Measurements from ENCODE around the gene ANKRD28. TPM values are rescaled to one million over a fixed set of nuclear protein-coding genes. Genes with fewer than 3 reads are reported as not detected.
A peak's percentile ranks its signal among the peaks of the same experiment; 100 is the strongest.

Gene ANKRD28
- total RNA-seq (2012; rRNA removed) (211 and 223 TPM in 2 replicates), polyA plus RNA-seq (2012; rRNA removed) (39.2 and 52.6 TPM in 2 replicates), Bru-seq, nascent RNA (percentile 98 among the genes with signal in this experiment), BruChase-seq, experiment 1, labeled RNA remaining after a 6-hour chase (percentile 91 among the genes with signal in this experiment), BruChase-seq, experiment 2, labeled RNA remaining after a 2-hour chase (percentile 92 among the genes with signal in this experiment)
- polyA plus RNA-seq (2012; cell fraction: cytosol; rRNA removed): 14.2 and 22.7 TPM in 2 replicates
- 23.2 and 164 TPM in 2 replicates for polyA plus RNA-seq (2012; cell fraction: nucleus; rRNA removed; ENCODE audit: low replicate concordance)
- long read RNA-seq, full-length matches to known transcripts: 17 of 53 reads
- long read RNA-seq, partial matches to known transcripts: 11 of 53 reads
- long read RNA-seq, other reads (novel, unspliced or antisense): 25 of 53 reads

DNA sequence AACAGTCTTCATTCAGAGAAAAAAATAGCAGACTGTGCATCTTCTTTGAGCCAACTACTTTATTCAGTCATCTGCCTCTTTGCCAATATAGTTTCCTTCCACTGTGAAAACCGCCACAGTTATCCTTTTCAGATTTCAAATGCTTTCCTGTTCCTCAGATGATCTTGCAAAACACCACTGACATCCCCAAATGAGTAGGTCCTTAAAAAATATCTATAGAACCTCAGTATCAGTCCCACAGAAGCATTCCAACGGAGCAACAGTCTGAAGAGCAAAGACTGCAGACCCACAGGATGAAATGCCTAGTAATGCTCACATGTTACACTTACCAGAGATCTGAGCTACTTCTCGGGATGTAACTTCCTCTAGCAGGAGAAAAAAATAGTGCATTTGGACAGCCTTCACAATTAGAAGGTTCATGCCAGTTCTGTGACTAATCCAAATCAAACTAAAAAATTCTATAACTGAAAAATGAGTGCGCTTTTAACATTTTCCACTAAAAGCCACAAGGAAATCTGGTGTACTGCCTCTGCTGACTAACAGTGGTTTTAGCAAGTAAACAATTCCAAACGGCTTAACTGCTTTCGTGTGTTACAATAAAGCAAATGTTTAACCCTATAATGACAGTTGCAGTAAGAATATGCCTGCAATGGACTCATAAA is at the start of gene ANKRD28:
ANKRD28 (minus strand) TSS at position 338 of the 662 bp plus-strand sequence. CDS start 1,458 bp downstream, outside the sequence.
- 0% methylated on average over 2 of the region's 6 CpGs; no CpG with 5 or more reads in 1 of the 2 experiments for WGBS, 2 experiments (ENCODE audit: extremely low coverage in 2 of 2, insufficient read length in 1 of 2)
- Histone ChIP-seq H3K4me3 (ENCODE audit: insufficient read depth, low read depth, low read length) (peak within 1 kb of the TSS; percentile 80), H3K18ac (ENCODE audit: low read depth, low read length) (peak within 1 kb of the TSS; percentile 97), H4K5ac (ENCODE audit: low read depth, low read length) (peak within 1 kb of the TSS; percentile 97), H2AFZ (replicated peaks; ENCODE audit: low read length, poor library complexity) (no peak within 1 kb of the TSS), H3K79me1 (ENCODE audit: low read depth in 1 of 2, low read length in 2 of 2) (peaks cover 14 to 24% of the 10 kb centered on the region in 2 experiments; a peak in 3 of 4 replicates), H3K9me1 (ENCODE audit: insufficient read depth, low read length) (no peaks in the 10 kb centered on the region), H4K20me1 (ENCODE audit: insufficient read depth, low read length) (no peaks in the 10 kb centered on the region), H3K23ac (ENCODE audit: low read depth, low read length) (peak within 1 kb of the TSS; percentile 99), H3K4me1 (ENCODE audit: control insufficient read depth, insufficient read depth, low read length) (peaks cover 4% of the 10 kb centered on the region; the same call in 1 of the 2 replicates), H4K8ac (ENCODE audit: low read depth in 2 of 2, low read length in 2 of 2) (peak within 1 kb of the TSS; percentile 42 to 91), H3K27ac (ENCODE audit: insufficient read depth, low read length) (peak within 1 kb of the TSS; percentile 99), H3K27me3 (ENCODE audit: control insufficient read depth, insufficient read depth, low read length) (no peaks in the 10 kb centered on the region), H3K4ac (ENCODE audit: low read depth, low read length) (peak within 1 kb of the TSS; percentile 100), H3K36me3 (ENCODE audit: control insufficient read depth, insufficient read depth, low read length) (peaks cover 1% of the 10 kb centered on the region), H2BK120ac (ENCODE audit: low read depth, low read length) (peak within 1 kb of the TSS; percentile 98), H2BK20ac (ENCODE audit: low read depth, low read length) (peak within 1 kb of the TSS; percentile 96), H2AK9ac (replicated peaks; ENCODE audit: low read depth, low read length, poor library complexity) (peak within 1 kb of the TSS; percentile 88), H2BK15ac (ENCODE audit: low read depth, low read length) (peak within 1 kb of the TSS; percentile 78; the same call in 2 of the 3 replicates), H4K91ac (ENCODE audit: insufficient read depth, low read depth, low read length) (peak within 1 kb of the TSS; percentile 97), H3K56ac (ENCODE audit: extremely low read depth, insufficient read depth, low read length) (peak within 1 kb of the TSS; percentile 99), H2AK5ac (ENCODE audit: low read depth, low read length) (peak within 1 kb of the TSS; percentile 99), H3K14ac (replicated peaks; ENCODE audit: low read depth, low read length) (peak within 1 kb of the TSS; percentile 99), H2BK5ac (ENCODE audit: low read depth, low read length, poor library complexity, severe bottlenecking) (peak within 1 kb of the TSS; percentile 100), H3K4me2 (ENCODE audit: low read depth, low read length) (peak within 1 kb of the TSS; percentile 97), H3K9ac (ENCODE audit: low read depth, low read length) (peak within 1 kb of the TSS; percentile 100), H3K9me3 (ENCODE audit: control insufficient read depth, insufficient read depth, low read length) (no peaks in the 10 kb centered on the region)
- BruUV-seq (replicated peaks): no TSS peak
- intact Hi-C loops (cut with micrococcal nuclease): loop anchor here (2.0 to 5.0 kb wide), 2 partner anchors 29 to 165 kb away; no protein-coding TSS in a partner anchor
- peak; percentile 78 for ATAC-seq (ENCODE audit: low read depth)
- dilution Hi-C loops (cut with HindIII; ENCODE audit: low sequenced_read_pairs, unreplicated experiment): no loop called here
- POLR2A ChIA-PET (ENCODE audit: unreplicated experiment): interaction anchor here (0.5 to 1.7 kb wide), 8 partner anchors 10 to 206 kb away, joined by 3 to 8 read pairs (median 4); no protein-coding TSS in a partner anchor
- CTCF ChIA-PET: interaction anchor here (0.6 to 1.5 kb wide), 3 partner anchors 30 to 1479 kb away, joined by 3 to 5 read pairs (median 3); no protein-coding TSS in a partner anchor
- DNase-seq: peak; percentile 98
- in situ Hi-C loops (cut with MboI; ENCODE audit: low sequenced_read_pairs): no loop called here
- TF ChIP-seq MAZ (IDR thresholded peaks at IDR 0.05; ENCODE audit: borderline replicate concordance, low read depth, low read length): no peak
- TF ChIP-seq, protein P1, sequence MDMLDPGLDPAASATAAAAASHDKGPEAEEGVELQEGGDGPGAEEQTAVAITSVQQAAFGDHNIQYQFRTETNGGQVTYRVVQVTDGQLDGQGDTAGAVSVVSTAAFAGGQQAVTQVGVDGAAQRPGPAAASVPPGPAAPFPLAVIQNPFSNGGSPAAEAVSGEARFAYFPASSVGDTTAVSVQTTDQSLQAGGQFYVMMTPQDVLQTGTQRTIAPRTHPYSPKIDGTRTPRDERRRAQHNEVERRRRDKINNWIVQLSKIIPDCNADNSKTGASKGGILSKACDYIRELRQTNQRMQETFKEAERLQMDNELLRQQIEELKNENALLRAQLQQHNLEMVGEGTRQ (IDR thresholded peaks at IDR 0.05; ENCODE audit: low read depth, low read length): no peak
- TF ChIP-seq FOS (IDR thresholded peaks at IDR 0.05; ENCODE audit: low read depth, low read length): peak; percentile 30; the same call in 1 of the 2 replicates
- no peak for TF ChIP-seq CHD1 (IDR thresholded peaks at IDR 0.05; ENCODE audit: low read depth, low read length)
- TF ChIP-seq NFE2L2 (IDR thresholded peaks at IDR 0.05; ENCODE audit: low read depth, low read length): peak; percentile 46
- TF ChIP-seq, protein P2, sequence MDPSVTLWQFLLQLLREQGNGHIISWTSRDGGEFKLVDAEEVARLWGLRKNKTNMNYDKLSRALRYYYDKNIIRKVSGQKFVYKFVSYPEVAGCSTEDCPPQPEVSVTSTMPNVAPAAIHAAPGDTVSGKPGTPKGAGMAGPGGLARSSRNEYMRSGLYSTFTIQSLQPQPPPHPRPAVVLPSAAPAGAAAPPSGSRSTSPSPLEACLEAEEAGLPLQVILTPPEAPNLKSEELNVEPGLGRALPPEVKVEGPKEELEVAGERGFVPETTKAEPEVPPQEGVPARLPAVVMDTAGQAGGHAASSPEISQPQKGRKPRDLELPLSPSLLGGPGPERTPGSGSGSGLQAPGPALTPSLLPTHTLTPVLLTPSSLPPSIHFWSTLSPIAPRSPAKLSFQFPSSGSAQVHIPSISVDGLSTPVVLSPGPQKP (IDR thresholded peaks at IDR 0.05; ENCODE audit: borderline replicate concordance, low read depth, low read length): no peak
- no peak for TF ChIP-seq BHLHE40 (IDR thresholded peaks at IDR 0.05; ENCODE audit: low read depth, low read length)
- TF ChIP-seq CEBPB (IDR thresholded peaks at IDR 0.05; ENCODE audit: low read depth, low read length): peak; percentile 35; the same call in 1 of the 2 replicates
- peak; percentile 12; the same call in 1 of the 2 replicates for TF ChIP-seq SMC3 (IDR thresholded peaks at IDR 0.05; ENCODE audit: low read depth, low read length)
- no peak for TF ChIP-seq RFX5 (IDR thresholded peaks at IDR 0.05; ENCODE audit: low read depth, low read length)
- peak; percentile 28; the same call in 1 of the 2 replicates for TF ChIP-seq RAD21 (IDR thresholded peaks at IDR 0.05; ENCODE audit: low read length)
- no peak for TF ChIP-seq MXI1 (IDR thresholded peaks at IDR 0.05; ENCODE audit: borderline replicate concordance, low read depth, low read length)
- no peak for TF ChIP-seq MAFK (IDR thresholded peaks at IDR 0.05; ENCODE audit: low read depth, low read length)
- peak; percentile 96 for TF ChIP-seq POLR2A (IDR thresholded peaks at IDR 0.05; ENCODE audit: low read depth, low read length)

Data from IMR-90 (cell line).